MM.1S (cell line): ENCODE results near the gene BRINP2.

ENCODE experiments used
- DNase-seq: peaks from one replicate; pipeline ENCODE4 v3.0.0-alpha.2; 2015
- H2AFZ ChIP-seq: fragments of 300-600 bp; sonication (generic); 2 replicates; pipeline ENCODE4 v1.6.0; 2016; ENCODE audit warnings: antibody characterized with exemption, low read length
- H3F3A ChIP-seq: fragments of 300-600 bp; sonication (generic); 2 replicates; pipeline ENCODE4 v1.6.1; 2016; ENCODE audit warnings: mild to moderate bottlenecking, antibody characterized with exemption, low read length, moderate library complexity, mixed read lengths; ENCODE audit not compliant: insufficient read depth
- H3K27ac ChIP-seq: fragments of 300-600 bp; sonication (generic); 2 replicates; pipeline ENCODE4 v1.5.1; 2016; ENCODE audit warnings: mild to moderate bottlenecking, low read length
- H3K27me3 ChIP-seq: fragments of 300-600 bp; sonication (generic); replicated peaks from 2 replicates; pipeline ENCODE4 v1.6.0; 2016; ENCODE audit warnings: low read length; ENCODE audit not compliant: insufficient read depth
- H3K36me3 ChIP-seq: fragments of 300-600 bp; sonication (generic); replicated peaks from 2 replicates; pipeline ENCODE4 v1.6.1; 2016; ENCODE audit warnings: mild to moderate bottlenecking, low read length, mixed read lengths; ENCODE audit not compliant: insufficient read depth
- H3K4me1 ChIP-seq: fragments of 300-600 bp; sonication (generic); 2 replicates; pipeline ENCODE4 v1.6.1; 2016; ENCODE audit warnings: low read length, mixed read lengths
- H3K4me2 ChIP-seq: fragments of 300-600 bp; sonication (generic); 2 replicates; pipeline ENCODE4 v1.6.0; 2016; ENCODE audit warnings: low read depth, low read length
- H3K4me3 ChIP-seq: fragments of 300-600 bp; sonication (generic); 2 replicates; pipeline ENCODE4 v1.5.1; 2016; ENCODE audit warnings: low read length, mixed read lengths
- H3K79me2 ChIP-seq: fragments of 300-600 bp; sonication (generic); 2 replicates; pipeline ENCODE4 v1.6.1; 2016; ENCODE audit warnings: mixed run types, low read length, mixed read lengths
- H3K9ac ChIP-seq: fragments of 300-600 bp; sonication (generic); 2 replicates; pipeline ENCODE4 v1.6.1; 2016; ENCODE audit warnings: low read length, mixed read lengths
- H3K9me2 ChIP-seq: fragments of 300-600 bp; sonication (generic); replicated peaks from 2 replicates; pipeline ENCODE4 v1.6.1; 2016; ENCODE audit warnings: mild to moderate bottlenecking, low read length, mixed read lengths; ENCODE audit not compliant: insufficient read depth
- H3K9me3 ChIP-seq: fragments of 300-600 bp; sonication (generic); replicated peaks from 2 replicates; pipeline ENCODE4 v1.6.1; 2016; ENCODE audit warnings: mild to moderate bottlenecking, low read length, mixed read lengths; ENCODE audit not compliant: insufficient read depth
- H4K20me1 ChIP-seq: fragments of 300-600 bp; sonication (generic); 2 replicates; pipeline ENCODE4 v1.6.1; 2016; ENCODE audit warnings: mild to moderate bottlenecking, low read length, moderate library complexity, mixed read lengths; ENCODE audit not compliant: insufficient read depth
- EZH2 ChIP-seq: fragments of 300-600 bp; sonication (generic); optimal IDR thresholded peaks from 2 replicates; pipeline ENCODE3; 2017; ENCODE audit warnings: low read depth, mild to moderate bottlenecking, antibody characterized with exemption, low read length, mixed read lengths
- EZH2phosphoT487 ChIP-seq: fragments of 300-600 bp; sonication (generic); IDR thresholded peaks from 2 replicates; pipeline ENCODE4 v1.6.1; 2018; ENCODE audit warnings: antibody characterized with exemption, low read length
- TF ChIP-seq, protein P1 (sequence below): fragments of 300-600 bp; sonication (generic); IDR thresholded peaks from 2 replicates; pipeline ENCODE4 v1.5.1; 2016; ENCODE audit warnings: antibody characterized with exemption, low read length, mixed read lengths

The BRINP2 gene

DNA sequence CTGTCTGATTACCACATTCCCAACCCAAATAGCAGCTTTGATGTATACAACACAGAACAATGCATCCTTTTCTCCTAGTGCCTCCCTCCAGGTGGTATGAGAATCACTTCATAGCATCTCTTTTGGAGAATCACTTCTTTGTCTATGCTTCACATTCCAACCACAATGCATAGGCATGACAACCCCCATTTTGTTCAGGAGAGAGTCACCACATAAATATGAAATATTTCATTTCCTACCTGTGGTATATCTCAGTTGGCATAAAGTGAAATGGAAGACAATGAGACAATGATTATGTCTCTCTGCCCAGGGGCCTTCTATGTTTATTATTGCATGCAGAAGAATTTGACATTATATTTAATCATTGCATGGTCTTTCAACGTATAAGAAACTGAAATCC lies 112.2 kb downstream of the BRINP2 start:
- no peak overlapping the region for H3K27ac ChIP-seq
- TF ChIP-seq, protein P1, sequence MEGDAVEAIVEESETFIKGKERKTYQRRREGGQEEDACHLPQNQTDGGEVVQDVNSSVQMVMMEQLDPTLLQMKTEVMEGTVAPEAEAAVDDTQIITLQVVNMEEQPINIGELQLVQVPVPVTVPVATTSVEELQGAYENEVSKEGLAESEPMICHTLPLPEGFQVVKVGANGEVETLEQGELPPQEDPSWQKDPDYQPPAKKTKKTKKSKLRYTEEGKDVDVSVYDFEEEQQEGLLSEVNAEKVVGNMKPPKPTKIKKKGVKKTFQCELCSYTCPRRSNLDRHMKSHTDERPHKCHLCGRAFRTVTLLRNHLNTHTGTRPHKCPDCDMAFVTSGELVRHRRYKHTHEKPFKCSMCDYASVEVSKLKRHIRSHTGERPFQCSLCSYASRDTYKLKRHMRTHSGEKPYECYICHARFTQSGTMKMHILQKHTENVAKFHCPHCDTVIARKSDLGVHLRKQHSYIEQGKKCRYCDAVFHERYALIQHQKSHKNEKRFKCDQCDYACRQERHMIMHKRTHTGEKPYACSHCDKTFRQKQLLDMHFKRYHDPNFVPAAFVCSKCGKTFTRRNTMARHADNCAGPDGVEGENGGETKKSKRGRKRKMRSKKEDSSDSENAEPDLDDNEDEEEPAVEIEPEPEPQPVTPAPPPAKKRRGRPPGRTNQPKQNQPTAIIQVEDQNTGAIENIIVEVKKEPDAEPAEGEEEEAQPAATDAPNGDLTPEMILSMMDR = no peak
- TF ChIP-seq EZH2phosphoT487 = no peak
- no peak for TF ChIP-seq EZH2

DNA sequence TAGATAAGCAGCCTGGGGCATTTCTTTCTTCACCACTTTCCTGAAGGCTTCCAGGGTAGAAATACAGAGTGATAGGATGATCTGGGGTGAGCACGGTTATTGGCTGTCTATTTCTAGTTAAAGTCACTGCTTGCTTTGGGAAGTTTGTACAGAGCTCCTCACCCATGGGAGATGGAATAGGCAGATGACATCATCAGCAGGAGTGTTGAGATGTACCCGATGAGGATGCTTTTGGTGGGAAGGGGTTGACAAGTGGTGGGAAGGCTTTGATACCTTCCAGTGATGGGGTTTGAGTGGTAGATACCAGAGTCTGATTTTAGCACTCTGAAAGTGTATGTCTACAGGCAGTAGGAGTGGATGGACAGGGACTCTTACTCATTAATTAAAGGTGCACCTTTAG lies 112.6 kb downstream of the BRINP2 start:
- Histone ChIP-seq H4K20me1 (no peaks in the 10 kb centered on the region), H3K9me3 (no peaks in the 10 kb centered on the region), H3K4me2 (no peak overlapping the region), H3K27ac (no peak overlapping the region), H3K9me2 (no peaks in the 10 kb centered on the region), H3F3A (no peaks in the 10 kb centered on the region), H2AFZ (no peak overlapping the region), H3K9ac (no peak overlapping the region), H3K4me3 (no peak overlapping the region), H3K27me3 (no peaks in the 10 kb centered on the region), H3K4me1 (no peaks in the 10 kb centered on the region), H3K79me2 (no peaks in the 10 kb centered on the region), H3K36me3 (no peaks in the 10 kb centered on the region)
- no peak for DNase-seq
- no peak for TF ChIP-seq EZH2phosphoT487
- TF ChIP-seq EZH2 = no peak
- TF ChIP-seq, protein P1 = no peak

More for the DNA sequence above, 112.2 kb downstream of the BRINP2 start:
- H3K4me2 ChIP-seq = no peak overlapping the region
- no peaks in the 10 kb centered on the region for H3F3A ChIP-seq
- H3K4me3 ChIP-seq = no peak overlapping the region
- no peak overlapping the region for H2AFZ ChIP-seq
- no peaks in the 10 kb centered on the region for H3K9me3 ChIP-seq
- H3K79me2 ChIP-seq = no peaks in the 10 kb centered on the region
- H3K27me3 ChIP-seq = no peaks in the 10 kb centered on the region
- no peak for DNase-seq
- no peaks in the 10 kb centered on the region for H3K4me1 ChIP-seq
- H3K36me3 ChIP-seq = no peaks in the 10 kb centered on the region
- H4K20me1 ChIP-seq = no peaks in the 10 kb centered on the region
- no peaks in the 10 kb centered on the region for H3K9me2 ChIP-seq
- no peak overlapping the region for H3K9ac ChIP-seq

DNA sequence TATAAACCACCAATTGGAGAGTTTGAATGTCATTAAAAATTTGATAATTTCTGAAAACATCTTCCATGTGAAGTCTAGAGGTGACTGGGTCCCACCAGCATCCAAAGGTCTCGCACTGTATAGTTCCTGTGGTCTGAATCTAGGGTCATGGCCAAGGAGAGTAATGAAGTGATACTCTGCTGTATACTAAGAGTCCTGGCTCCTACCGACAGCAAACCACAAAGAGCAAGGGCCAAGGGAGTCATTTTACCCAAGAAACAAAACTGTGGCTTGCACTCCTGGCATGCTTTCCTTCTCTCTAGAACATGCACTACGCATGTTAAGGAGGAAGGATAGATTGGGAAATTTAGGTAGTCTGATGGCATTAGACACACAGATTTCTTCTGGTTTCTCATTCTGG lies 115.6 kb downstream of the BRINP2 start:
- H3K9ac ChIP-seq = no peak overlapping the region
- H3K9me3 ChIP-seq = no peaks in the 10 kb centered on the region
- H3K4me2 ChIP-seq = no peak overlapping the region
- H3K27ac ChIP-seq = no peak overlapping the region
- H2AFZ ChIP-seq = no peak overlapping the region
- no peaks in the 10 kb centered on the region for H3K79me2 ChIP-seq
- no peaks in the 10 kb centered on the region for H3K4me1 ChIP-seq
- no peaks in the 10 kb centered on the region for H3K9me2 ChIP-seq
- H4K20me1 ChIP-seq = no peaks in the 10 kb centered on the region
- no peaks in the 10 kb centered on the region for H3K36me3 ChIP-seq
- no peaks in the 10 kb centered on the region for H3K27me3 ChIP-seq
- no peak overlapping the region for H3K4me3 ChIP-seq
- no peaks in the 10 kb centered on the region for H3F3A ChIP-seq
- TF ChIP-seq EZH2 (no peak), EZH2phosphoT487 (no peak)
- TF ChIP-seq, protein P1 = no peak
- DNase-seq = no peak
